ENCODE data around the gene UNC79.

GRCh38 chr14:93688820-93689219, 258.1 kb downstream of the UNC79 start:
- TF ChIP-seq POLR2AphosphoS5 (IDR thresholded peaks at IDR 0.05) (no peak), CTCF (IDR thresholded peaks at IDR 0.05) (no peak), POLR2A (IDR thresholded peaks at IDR 0.05; ENCODE audit: low read depth) (no peak), EP300 (IDR thresholded peaks at IDR 0.05) (no peak)

Measured in esophagus muscularis mucosa (tissue), 4 donors.